GM19395 (cell line): ENCODE measurements around the gene SUCLG1.
"Not testable (repeated sequence)": the region's sequence is repeated elsewhere in the genome, so short reads cannot be mapped to it uniquely, and the experiment has no call there.

Source experiments
- ATAC-seq: cut with Tn5 transposase; IDR thresholded peaks from one replicate; pipeline ENCODE4 v1.9.1; 2021; ENCODE audit warnings: mild to moderate bottlenecking, moderate library complexity; ENCODE audit not compliant: unreplicated experiment

Gene SUCLG1

DNA sequence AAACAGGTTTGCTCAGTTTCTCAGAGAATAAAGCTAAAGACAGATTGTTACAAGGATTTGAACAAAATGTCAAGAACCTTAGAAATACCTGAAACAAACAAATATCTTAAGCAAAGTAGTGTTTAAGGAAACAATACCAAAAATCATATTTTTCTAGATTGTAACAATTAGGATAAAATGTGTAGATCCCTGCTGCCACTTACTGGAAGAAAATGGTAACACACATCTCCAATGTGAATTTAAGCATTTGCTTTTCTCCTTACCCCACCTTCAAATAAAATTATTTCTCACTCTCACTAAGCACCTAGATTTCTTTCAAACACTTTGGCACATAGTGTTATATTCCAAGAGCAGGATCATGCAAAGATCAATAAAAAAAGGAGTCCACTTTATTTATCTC lies 34.9 kb downstream of the SUCLG1 start:
- ATAC-seq: no peak

- ATAC-seq: no peak
Observed at GRCh38 chr2:84421791-84422190, 37.3 kb downstream of the SUCLG1 start.

GRCh38 chr2:84421197-84421596 lies 37.9 kb downstream of the SUCLG1 start:
- ATAC-seq: no peak

DNA sequence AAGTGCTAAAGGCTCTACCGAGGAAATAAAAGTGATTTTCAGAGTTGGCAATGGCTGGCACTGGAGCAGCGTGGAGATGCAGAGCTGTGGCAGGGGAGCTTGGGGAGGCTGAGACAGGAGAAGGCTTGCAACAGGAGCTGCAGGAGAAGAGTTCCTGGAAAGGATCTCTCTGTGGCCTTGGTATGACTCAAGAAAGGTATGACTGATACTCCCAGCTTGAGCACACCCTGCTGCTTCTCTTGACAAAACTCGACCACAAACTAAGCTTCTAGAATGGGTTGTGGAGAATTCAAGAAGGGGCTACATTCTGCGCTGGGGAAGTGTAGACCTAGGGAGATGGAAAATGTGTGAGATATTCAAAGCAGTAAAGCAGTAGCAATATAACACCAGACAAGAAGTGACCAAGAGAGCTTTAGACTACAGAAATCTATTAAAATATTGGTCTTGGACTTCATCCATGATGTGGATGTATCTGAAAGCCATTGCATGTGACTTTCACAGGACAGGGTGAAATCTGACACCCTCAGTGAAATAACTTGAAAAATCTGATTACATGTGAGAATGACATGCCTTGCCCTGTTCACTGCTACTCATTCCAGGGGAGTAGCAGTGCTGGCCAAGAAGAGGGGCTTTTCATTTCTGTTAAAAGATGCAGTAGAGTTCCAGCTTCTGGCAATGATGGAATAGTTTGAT lies 41.5 kb downstream of the SUCLG1 start:
- no peak for ATAC-seq

DNA sequence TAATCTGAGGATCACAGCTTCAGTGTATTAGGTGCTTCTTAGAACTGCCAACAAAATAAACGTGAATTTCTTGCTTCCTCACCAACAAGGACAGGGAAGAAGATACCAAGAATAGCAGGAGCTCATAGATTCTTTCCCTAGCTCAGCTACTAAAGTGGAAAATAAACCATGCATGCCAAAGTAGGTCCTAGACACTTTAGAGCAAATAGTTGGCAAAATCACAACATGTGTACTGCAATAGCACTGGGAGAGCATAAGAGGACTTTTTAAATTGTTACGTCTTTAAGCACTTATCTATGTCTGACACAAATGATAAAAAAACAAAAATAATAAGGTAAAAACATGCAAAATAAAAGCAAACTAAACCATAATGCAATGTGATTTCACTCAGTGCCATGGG lies 49.5 kb downstream of the SUCLG1 start:
- no peak for ATAC-seq

GRCh38 chr2:84402111-84402510 lies 57.0 kb downstream of the SUCLG1 start:
- not testable (repeated sequence) for ATAC-seq

- not testable (repeated sequence) for ATAC-seq
Observed at GRCh38 chr2:84399839-84400238, 59.2 kb downstream of the SUCLG1 start.

DNA sequence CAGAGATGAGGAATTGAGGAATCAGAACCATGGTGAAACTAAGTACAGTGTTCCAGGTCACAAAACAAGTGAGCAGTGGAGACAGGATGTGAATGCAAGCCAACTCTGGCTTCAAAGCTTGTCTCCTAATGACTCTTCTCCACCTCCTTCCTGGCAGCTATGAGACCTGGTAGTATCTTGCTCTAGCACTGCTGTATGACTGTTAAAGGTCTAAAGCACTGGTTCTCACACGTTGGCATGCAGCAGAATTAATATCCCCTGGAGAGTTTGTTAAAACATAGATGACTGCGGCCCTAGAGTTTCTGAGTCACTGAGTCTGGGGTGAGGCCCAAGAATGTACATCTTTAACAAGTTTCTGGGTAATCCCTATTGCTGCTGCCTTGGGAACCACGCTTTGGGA lies 63.3 kb downstream of the SUCLG1 start:
- ATAC-seq: no peak

GRCh38 chr2:84394628-84395027 lies 64.5 kb downstream of the SUCLG1 start:
- no peak for ATAC-seq

DNA sequence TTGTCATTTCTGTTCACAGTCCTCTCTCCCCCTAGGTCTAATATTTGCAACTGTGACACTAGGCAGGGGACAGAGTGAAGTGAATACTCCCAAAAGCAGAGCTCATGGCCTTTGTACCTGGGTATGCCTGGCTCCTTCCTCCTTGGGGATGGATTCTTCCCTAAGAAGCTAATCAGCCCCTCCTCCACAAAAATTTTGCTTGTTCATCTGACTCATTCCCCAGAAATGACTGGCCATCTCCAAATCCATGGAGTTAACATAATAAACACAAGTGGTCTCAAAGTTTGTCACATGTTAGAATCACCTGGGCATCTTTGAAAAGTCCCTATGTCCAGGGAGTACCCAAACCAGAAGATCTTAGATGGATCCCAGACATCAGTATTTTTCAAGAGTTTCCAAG lies 65.3 kb downstream of the SUCLG1 start:
- no peak for ATAC-seq

- ATAC-seq: no peak
Observed at GRCh38 chr2:84389794-84390193, 69.3 kb downstream of the SUCLG1 start.

GRCh38 chr2:84388921-84389490 lies 70.1 kb downstream of the SUCLG1 start:
- ATAC-seq: no peak

- no peak for ATAC-seq
Observed at GRCh38 chr2:84388133-84388532, 70.9 kb downstream of the SUCLG1 start.

GRCh38 chr2:84386336-84387040 lies 72.6 kb downstream of the SUCLG1 start:
- no peak for ATAC-seq

GRCh38 chr2:84383271-84383670 lies 75.8 kb downstream of the SUCLG1 start:
- ATAC-seq: no peak

DNA sequence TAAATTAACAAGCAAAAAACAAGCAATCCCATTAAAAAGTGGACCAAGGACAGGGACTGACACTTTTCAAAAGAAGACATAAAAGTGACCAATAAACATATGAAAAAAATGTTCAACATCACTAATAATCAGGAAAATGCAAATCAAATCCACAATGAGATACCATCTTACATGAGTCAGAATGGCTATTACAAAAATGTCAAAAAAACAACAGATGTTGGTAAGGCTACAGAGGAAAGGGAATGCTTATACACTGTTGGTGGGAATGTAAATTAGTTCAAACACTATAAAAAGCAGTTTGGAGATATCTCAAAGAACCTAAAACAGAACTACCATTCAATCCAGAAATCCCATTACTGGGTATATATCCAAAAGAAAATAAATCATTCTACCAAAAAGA lies 78.2 kb downstream of the SUCLG1 start:
- no peak for ATAC-seq

GRCh38 chr2:84378960-84379359 lies 80.1 kb downstream of the SUCLG1 start:
- no peak for ATAC-seq

GRCh38 chr2:84375020-84375419 lies 84.1 kb downstream of the SUCLG1 start:
- no peak for ATAC-seq

- no peak for ATAC-seq
Observed at GRCh38 chr2:84373866-84374265, 85.2 kb downstream of the SUCLG1 start.
